Measurements from ENCODE around the gene ADRA1B.

GRCh38 chr5:159894149-159894720 is 22.0 kb upstream of the ADRA1B start:
- TF ChIP-seq POLR2A (IDR thresholded peaks at IDR 0.05; ENCODE audit: control extremely low read depth in 1 of 2, low read depth in 2 of 2, low read length in 2 of 2) (no peak), MAFK (IDR thresholded peaks at IDR 0.05; ENCODE audit: low read depth, low read length) (no peak), RAD21 (IDR thresholded peaks at IDR 0.05 in 1 of 2, conservative IDR thresholded peaks at IDR 0.05 in 1 of 2; ENCODE audit: low read depth in 2 of 2, low read length in 2 of 2) (no peak), CTCF (IDR thresholded peaks at IDR 0.05; ENCODE audit: control extremely low read depth in 1 of 3, insufficient read depth in 1 of 3, low read depth in 1 of 3, low read length in 3 of 3) (no peak)
